ENCODE measurements around the gene SOCS2. TPM values are rescaled to one million over a fixed set of nuclear protein-coding genes. Genes with fewer than 3 reads are reported as not detected.

Gene SOCS2
- total and polyA plus RNA-seq, 2 of the 13 experiments (the other 11 are each of a cell fraction or from before 2014, with no cell fraction given), result 0.62 to 1.5 TPM

- FAIRE-seq (no peak), DNase-seq (ENCODE audit: low spot score) (no peak)
- H3K27ac ChIP-seq (ENCODE audit: extremely low read length, insufficient read depth, low read length), result no peak overlapping the region
Observed at GRCh38 chr12:93622485-93622884, 50.0 kb downstream of the SOCS2 start.

GRCh38 chr12:93624595-93625294, 52.3 kb downstream of the SOCS2 start:
- DNase-seq (ENCODE audit: low spot score) (peak; percentile 52), ATAC-seq (no peak), FAIRE-seq (no peak)
- Histone ChIP-seq H4K20me1 (ENCODE audit: insufficient read depth, low read length) (no peaks in the 10 kb centered on the region), H3K36me3 (replicated peaks in 1 of 2; ENCODE audit: control insufficient read depth in 1 of 2, insufficient read depth in 2 of 2, low read length in 2 of 2) (no peaks in the 10 kb centered on the region), H3K9me3 (ENCODE audit: low read length) (0 out of 2 replicates have a peak, but pooled peaks cover 4% of the 10 kb centered on the region), H3K4me2 (ENCODE audit: low read depth, low read length) (no peak overlapping the region), H2AFZ (ENCODE audit: low read length) (no peak overlapping the region), H3K27ac (ENCODE audit: extremely low read length, insufficient read depth, low read length) (no peak overlapping the region), H3K4me1 (ENCODE audit: insufficient read depth, low read length) (no peaks in the 10 kb centered on the region), H3K79me2 (ENCODE audit: insufficient read depth, low read length) (no peaks in the 10 kb centered on the region), H3K4me3 (replicated peaks in 1 of 3; ENCODE audit: insufficient read depth in 1 of 3, low read depth in 2 of 3, low read length in 3 of 3) (no peak overlapping the region), H3K27me3 (ENCODE audit: control insufficient read depth in 1 of 2, insufficient read depth in 2 of 2, low read length in 2 of 2) (no peaks in the 10 kb centered on the region), H3K9ac (ENCODE audit: insufficient read depth, low read depth, low read length) (no peak overlapping the region)
- CTCF ChIA-PET (ENCODE audit: low intra/inter-chr PET ratio, low total read pairs), result no interaction called here
- POLR2A ChIA-PET, result no interaction called here
- intact Hi-C loops (cut with micrococcal nuclease; ENCODE audit: unreplicated experiment), result no loop called here
- BruUV-seq (replicated peaks), result no TSS peak
- in situ Hi-C loops (cut with HindIII; ENCODE audit: extremely low pct_ligation_motif_present, low pct_unique_long_range_greater_than_20kb), result no loop called here
- WGBS (ENCODE audit: low lambda C conversion rate), result 0% methylated on average over 2 of the region's 2 CpGs
- no peak for TF ChIP-seq ATF3 (CRISPR knock-in tag; IDR thresholded peaks at IDR 0.05)
- TF ChIP-seq MZF1 (CRISPR knock-in tag; IDR thresholded peaks at IDR 0.05; ENCODE audit: borderline replicate concordance), result no peak
- TF ChIP-seq CREB1 (IDR thresholded peaks at IDR 0.05), result peak; percentile 39
- no peak for TF ChIP-seq CREB1 (CRISPR knock-in tag; IDR thresholded peaks at IDR 0.05)
- peak; percentile 60; the same call in 1 of the 2 replicates for TF ChIP-seq ZNF12 (CRISPR knock-in tag; IDR thresholded peaks at IDR 0.05)
- TF ChIP-seq CEBPZ (IDR thresholded peaks at IDR 0.05; ENCODE audit: low read length), result no peak
- 0 out of 2 replicates have a peak, but pooled peaks have one; percentile 14 for TF ChIP-seq FOSL2 (CRISPR knock-in tag; IDR thresholded peaks at IDR 0.05)
- no peak for TF ChIP-seq PHF21A (CRISPR knock-in tag; IDR thresholded peaks at IDR 0.05)

More at GRCh38 chr12:93622485-93622884, 50.0 kb downstream of the SOCS2 start:
- Histone ChIP-seq H3K36me3 (replicated peaks in 1 of 2; ENCODE audit: control insufficient read depth in 1 of 2, insufficient read depth in 2 of 2, low read length in 2 of 2) (no peaks in the 10 kb centered on the region), H3K4me1 (ENCODE audit: insufficient read depth, low read length) (no peaks in the 10 kb centered on the region), H3K79me2 (ENCODE audit: insufficient read depth, low read length) (no peaks in the 10 kb centered on the region), H3K4me3 (replicated peaks in 1 of 3; ENCODE audit: insufficient read depth in 1 of 3, low read depth in 2 of 3, low read length in 3 of 3) (no peak overlapping the region), H3K9ac (ENCODE audit: insufficient read depth, low read depth, low read length) (no peak overlapping the region), H4K20me1 (ENCODE audit: insufficient read depth, low read length) (no peaks in the 10 kb centered on the region), H3K4me2 (ENCODE audit: low read depth, low read length) (no peak overlapping the region), H2AFZ (ENCODE audit: low read length) (no peak overlapping the region), H3K27me3 (ENCODE audit: control insufficient read depth in 1 of 2, insufficient read depth in 2 of 2, low read length in 2 of 2) (peaks cover 0 to 4% of the 10 kb centered on the region in 2 experiments; a peak in 1 of 5 replicates), H3K9me3 (ENCODE audit: low read length) (0 out of 2 replicates have a peak, but pooled peaks cover 4% of the 10 kb centered on the region)
- no peak for ATAC-seq
- ChIA-PET POLR2A (no interaction called here), CTCF (ENCODE audit: low intra/inter-chr PET ratio, low total read pairs) (no interaction called here)
- in situ Hi-C loops (cut with HindIII; ENCODE audit: extremely low pct_ligation_motif_present, low pct_unique_long_range_greater_than_20kb) (no loop called here), intact Hi-C loops (cut with micrococcal nuclease; ENCODE audit: unreplicated experiment) (no loop called here)
- WGBS (ENCODE audit: low lambda C conversion rate), result 0% methylated on average over 2 of the region's 2 CpGs
- BruUV-seq (replicated peaks), result no TSS peak
- no peak for TF ChIP-seq SRSF1 (optimal IDR thresholded peaks at IDR 0.05; ENCODE audit: low read depth, low read length)
- no peak for TF ChIP-seq NFYB (CRISPR knock-in tag; IDR thresholded peaks at IDR 0.05)
- no peak for TF ChIP-seq ZNF577 (CRISPR knock-in tag; IDR thresholded peaks at IDR 0.05; ENCODE audit: borderline replicate concordance, low read depth)
- no peak for TF ChIP-seq NR2F6 (IDR thresholded peaks at IDR 0.05)
- TF ChIP-seq NR2F6 (CRISPR knock-in tag; IDR thresholded peaks at IDR 0.05), result no peak
